ENCODE results near the gene TMEM212. TPM values are rescaled to one million over a fixed set of nuclear protein-coding genes. Genes with fewer than 3 reads are reported as not detected.

TMEM212 gene
- total and polyA plus RNA-seq, 2 donors (not counting 3 experiments of a cell fraction or from before 2014, with no cell fraction given), result not detected

DNA sequence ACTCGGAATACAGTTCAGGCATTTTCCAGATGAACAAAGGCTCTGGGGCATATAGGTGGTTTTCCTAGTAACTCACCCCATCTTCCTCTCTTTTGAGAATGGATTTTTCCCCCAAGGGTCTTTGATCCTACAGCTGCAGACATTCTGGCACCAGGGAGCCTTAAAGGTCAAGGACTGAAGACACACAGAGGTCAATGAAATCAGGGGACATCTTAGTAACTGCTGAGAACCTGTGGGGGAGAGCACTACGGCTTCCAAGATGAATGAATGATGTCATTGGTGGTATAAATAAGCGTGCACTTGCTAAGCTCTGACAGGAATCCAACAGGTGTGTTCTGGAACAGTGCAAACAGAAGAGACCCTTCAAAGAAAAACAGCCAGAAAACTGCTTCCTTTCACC lies 36.3 kb downstream of the TMEM212 start:
- H3K27ac ChIP-seq (ENCODE audit: insufficient read depth, low read depth, low read length), result no peak overlapping the region
- CTCF ChIA-PET, result interaction anchor here (1.6 kb wide), 1 partner anchor 11 kb away, joined by 4 read pairs; no protein-coding TSS in a partner anchor
- no peak for FAIRE-seq
- no peaks in the 10 kb centered on the region for H3K27me3 ChIP-seq (ENCODE audit: control insufficient read depth in 2 of 2, insufficient read depth in 2 of 2, low read length in 2 of 2)
- no TSS peak for BruUV-seq (replicated peaks)
- no peak overlapping the region for H3K4me3 ChIP-seq (replicated peaks in 1 of 3; ENCODE audit: insufficient read depth in 1 of 3, low read depth in 1 of 3, low read length in 3 of 3)
- no peaks in the 10 kb centered on the region for H3K9me1 ChIP-seq (replicated peaks; ENCODE audit: control insufficient read depth, extremely low read depth, insufficient read depth, low read length)
- intact Hi-C loops (cut with micrococcal nuclease), result no loop called here
- no peak overlapping the region for H3K9ac ChIP-seq (replicated peaks; ENCODE audit: extremely low read depth, insufficient read depth, low read length)
- no peaks in the 10 kb centered on the region for H3K36me3 ChIP-seq (ENCODE audit: control insufficient read depth in 2 of 2, extremely low read depth in 1 of 2, insufficient read depth in 2 of 2, low read length in 2 of 2)
- TF ChIP-seq, protein P1, sequence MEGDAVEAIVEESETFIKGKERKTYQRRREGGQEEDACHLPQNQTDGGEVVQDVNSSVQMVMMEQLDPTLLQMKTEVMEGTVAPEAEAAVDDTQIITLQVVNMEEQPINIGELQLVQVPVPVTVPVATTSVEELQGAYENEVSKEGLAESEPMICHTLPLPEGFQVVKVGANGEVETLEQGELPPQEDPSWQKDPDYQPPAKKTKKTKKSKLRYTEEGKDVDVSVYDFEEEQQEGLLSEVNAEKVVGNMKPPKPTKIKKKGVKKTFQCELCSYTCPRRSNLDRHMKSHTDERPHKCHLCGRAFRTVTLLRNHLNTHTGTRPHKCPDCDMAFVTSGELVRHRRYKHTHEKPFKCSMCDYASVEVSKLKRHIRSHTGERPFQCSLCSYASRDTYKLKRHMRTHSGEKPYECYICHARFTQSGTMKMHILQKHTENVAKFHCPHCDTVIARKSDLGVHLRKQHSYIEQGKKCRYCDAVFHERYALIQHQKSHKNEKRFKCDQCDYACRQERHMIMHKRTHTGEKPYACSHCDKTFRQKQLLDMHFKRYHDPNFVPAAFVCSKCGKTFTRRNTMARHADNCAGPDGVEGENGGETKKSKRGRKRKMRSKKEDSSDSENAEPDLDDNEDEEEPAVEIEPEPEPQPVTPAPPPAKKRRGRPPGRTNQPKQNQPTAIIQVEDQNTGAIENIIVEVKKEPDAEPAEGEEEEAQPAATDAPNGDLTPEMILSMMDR (IDR thresholded peaks at IDR 0.05; ENCODE audit: extremely low read depth in 1 of 2, insufficient read depth in 1 of 2, low read depth in 1 of 2, low read length in 2 of 2), result no peak
- TF ChIP-seq FOS (IDR thresholded peaks at IDR 0.05; ENCODE audit: borderline replicate concordance, insufficient read depth, low read length), result no peak
- dilution Hi-C loops (cut with MboI; ENCODE audit: extremely low pct_ligation_motif_present, low sequenced_read_pairs), result no loop called here
- H3K9me3 ChIP-seq (replicated peaks; ENCODE audit: control insufficient read depth, insufficient read depth, low read length), result no peaks in the 10 kb centered on the region
- POLR2A ChIA-PET, result interaction anchor here (0.6 kb wide), 1 partner anchor 928 kb away, joined by 5 read pairs; no protein-coding TSS in a partner anchor
- no peak overlapping the region for H2AFZ ChIP-seq (ENCODE audit: low read depth, low read length)
- H3K79me2 ChIP-seq (ENCODE audit: control insufficient read depth, insufficient read depth, low read length), result no peaks in the 10 kb centered on the region
- no peak overlapping the region for H3K4me2 ChIP-seq (ENCODE audit: insufficient read depth, low read length)
- no peak for DNase-seq (ENCODE audit: low read depth, low spot score)
- H4K20me1 ChIP-seq (replicated peaks; ENCODE audit: control insufficient read depth, extremely low read depth, insufficient read depth, low read length), result no peaks in the 10 kb centered on the region
- H3K4me1 ChIP-seq (ENCODE audit: control insufficient read depth, extremely low read depth, insufficient read depth, low read length), result peaks cover 34% of the 10 kb centered on the region

DNA sequence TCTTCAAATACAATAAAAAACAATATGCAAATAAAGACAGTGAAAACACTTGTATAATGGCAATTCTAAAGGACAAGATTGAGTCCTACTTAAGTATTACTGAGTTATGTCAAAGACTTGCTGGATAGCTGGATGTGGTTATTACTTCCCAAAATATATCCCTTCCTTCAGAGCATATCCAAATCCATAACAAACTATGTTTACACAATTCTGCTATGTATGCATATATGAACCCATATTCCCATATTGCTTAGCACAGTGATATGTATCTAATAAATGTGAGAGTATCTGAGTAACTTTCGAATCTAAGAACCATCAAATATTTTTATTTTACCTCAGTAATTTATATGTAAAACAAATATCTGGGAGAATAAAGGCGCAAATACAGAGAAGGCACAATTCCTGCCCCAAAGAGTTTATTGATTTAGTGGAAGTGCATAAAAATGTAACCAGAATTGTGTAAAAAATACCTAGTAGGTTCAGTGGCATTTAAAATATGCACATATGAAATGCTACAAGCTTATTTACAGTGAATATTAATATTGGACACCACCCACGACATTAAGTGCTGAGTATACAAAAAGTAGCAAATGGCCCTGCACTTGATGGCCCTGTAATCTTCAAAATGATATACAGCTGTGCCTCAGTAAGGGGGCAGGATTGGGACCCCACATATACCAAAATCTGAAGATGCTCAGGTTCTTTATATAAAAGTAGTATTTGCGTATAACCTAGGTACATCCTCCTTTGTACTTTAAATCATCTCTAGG lies 37.1 kb downstream of the TMEM212 start:
- dilution Hi-C loops (cut with MboI; ENCODE audit: extremely low pct_ligation_motif_present, low sequenced_read_pairs) (no loop called here), intact Hi-C loops (cut with micrococcal nuclease) (no loop called here)
- Histone ChIP-seq H3K36me3 (ENCODE audit: control insufficient read depth in 2 of 2, extremely low read depth in 1 of 2, insufficient read depth in 2 of 2, low read length in 2 of 2) (no peaks in the 10 kb centered on the region), H3K9me1 (replicated peaks; ENCODE audit: control insufficient read depth, extremely low read depth, insufficient read depth, low read length) (no peaks in the 10 kb centered on the region), H4K20me1 (replicated peaks; ENCODE audit: control insufficient read depth, extremely low read depth, insufficient read depth, low read length) (no peaks in the 10 kb centered on the region), H3K4me3 (replicated peaks in 1 of 3; ENCODE audit: insufficient read depth in 1 of 3, low read depth in 1 of 3, low read length in 3 of 3) (no peak overlapping the region), H3K4me1 (ENCODE audit: control insufficient read depth, extremely low read depth, insufficient read depth, low read length) (peaks cover 26% of the 10 kb centered on the region), H3K27ac (ENCODE audit: insufficient read depth, low read depth, low read length) (no peak overlapping the region), H3K4me2 (ENCODE audit: insufficient read depth, low read length) (no peak overlapping the region), H3K27me3 (ENCODE audit: control insufficient read depth in 2 of 2, insufficient read depth in 2 of 2, low read length in 2 of 2) (no peaks in the 10 kb centered on the region), H3K9ac (replicated peaks; ENCODE audit: extremely low read depth, insufficient read depth, low read length) (no peak overlapping the region), H3K9me3 (replicated peaks; ENCODE audit: control insufficient read depth, insufficient read depth, low read length) (no peaks in the 10 kb centered on the region), H3K79me2 (ENCODE audit: control insufficient read depth, insufficient read depth, low read length) (no peaks in the 10 kb centered on the region), H2AFZ (ENCODE audit: low read depth, low read length) (no peak overlapping the region)
- BruUV-seq (replicated peaks), result no TSS peak
- no peak for FAIRE-seq
- DNase-seq (ENCODE audit: low read depth, low spot score), result no peak
- ChIA-PET POLR2A (interaction anchor here (0.6 kb wide), 1 partner anchor 929 kb away, joined by 5 read pairs; no protein-coding TSS in a partner anchor), CTCF (interaction anchor here (0.8 kb wide), 1 partner anchor 155 kb away, joined by 3 read pairs; no protein-coding TSS in a partner anchor)
- TF ChIP-seq, protein P1 (IDR thresholded peaks at IDR 0.05; ENCODE audit: extremely low read depth in 1 of 2, insufficient read depth in 1 of 2, low read depth in 1 of 2, low read length in 2 of 2), result no peak
- TF ChIP-seq MYC (IDR thresholded peaks at IDR 0.05; ENCODE audit: low read depth, low read length) (no peak), JUN (IDR thresholded peaks at IDR 0.05; ENCODE audit: borderline replicate concordance, insufficient read depth, insufficient read length, low read depth) (no peak), POLR2A (IDR thresholded peaks at IDR 0.05; ENCODE audit: low read depth, low read length) (no peak), FOS (IDR thresholded peaks at IDR 0.05; ENCODE audit: borderline replicate concordance, insufficient read depth, low read length) (no peak), EZH2 (IDR thresholded peaks at IDR 0.05; ENCODE audit: borderline replicate concordance, low read depth, low read length, severe bottlenecking) (no peak), GATA2 (IDR thresholded peaks at IDR 0.05; ENCODE audit: insufficient read depth, insufficient read length, low read depth, low read length) (no peak)
- TF ChIP-seq, protein P2, sequence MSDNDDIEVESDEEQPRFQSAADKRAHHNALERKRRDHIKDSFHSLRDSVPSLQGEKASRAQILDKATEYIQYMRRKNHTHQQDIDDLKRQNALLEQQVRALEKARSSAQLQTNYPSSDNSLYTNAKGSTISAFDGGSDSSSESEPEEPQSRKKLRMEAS (IDR thresholded peaks at IDR 0.05; ENCODE audit: insufficient read depth, insufficient read length), result no peak

Data from endothelial cell of umbilical vein (primary cell).